Activated CD4-positive, alpha-beta T cell treated with anti-CD3 and anti-CD28 coated beads, Interleukin-2, amount 10 ng/mL, durations not matched to agents 7 days and 5 days (primary cell): Measurements from ENCODE around the gene XPC. TPM values are rescaled to one million over a fixed set of nuclear protein-coding genes. Genes with fewer than 3 reads are reported as not detected.
"Not testable (repeated sequence)": the region's sequence is repeated elsewhere in the genome, so short reads cannot be mapped to it uniquely, and the experiment has no call there.

Experiments used
- CTCF ChIA-PET: fragments of 350-600 bp; sonication (Branson Sonifier 250); formaldehyde crosslinking; loops from one replicate; lab custom pipeline; 2021; ENCODE audit warnings: antibody characterized with exemption; lab: Charles Lee
- POLR2A ChIA-PET: fragments of 350-600 bp; sonication (Branson Sonifier 250); formaldehyde crosslinking; loops from one replicate; lab custom pipeline; 2021; ENCODE audit warnings: antibody characterized with exemption; lab: Charles Lee
- DNase-seq: peaks from one replicate; pipeline ENCODE4 v3.0.0-alpha.2; 2020
- H3K27ac Mint-ChIP-seq: one replicate; pipeline ENCODE4 v1.8.0; 2021; ENCODE audit warnings: mild to moderate bottlenecking, moderate library complexity, mixed read lengths
- H3K27me3 Mint-ChIP-seq: one replicate; pipeline ENCODE4 v1.8.0; 2021; ENCODE audit warnings: mixed read lengths
- H3K36me3 Mint-ChIP-seq: one replicate; pipeline ENCODE4 v1.8.0; 2021; ENCODE audit warnings: low read depth, mixed read lengths
- H3K4me1 Mint-ChIP-seq: one replicate; pipeline ENCODE4 v1.8.0; 2021; ENCODE audit warnings: mixed read lengths
- H3K4me3 Mint-ChIP-seq: one replicate; pipeline ENCODE4 v1.8.0; 2021; ENCODE audit warnings: mild to moderate bottlenecking, moderate library complexity, mixed read lengths
- H3K9me3 Mint-ChIP-seq: one replicate; pipeline ENCODE4 v1.8.0; 2021; ENCODE audit warnings: mixed read lengths
- total RNA-seq, 2 experiments: library from RNA; stranded (reverse); gene quantifications; one replicate each; pipeline ENCODE4 v1.2.3, GENCODE V29; 2021

The XPC gene
- 10 to 100 TPM; 41.1 to 43.0 TPM for total RNA-seq

GRCh38 chr3:14178247-14179113 is at the start of gene XPC, which contains the start of gene LSM3:
TSS of gene XPC (minus strand) at chr3:14178601. CDS start at chr3:14178568, 33 bp downstream.
TSS of gene LSM3 (plus strand) at chr3:14178817. CDS start at chr3:14178861, 44 bp downstream.
- Mint-ChIP-seq H3K27ac (peak within 1 kb of the TSS; percentile 100), H3K27me3 (no peaks in the 10 kb centered on the region), H3K4me1 (peaks cover 74% of the 10 kb centered on the region), H3K36me3 (peaks cover 27% of the 10 kb centered on the region), H3K9me3 (no peaks in the 10 kb centered on the region), H3K4me3 (peak within 1 kb of the TSS; percentile 100)
- CTCF ChIA-PET = interaction anchor here (0.7 to 1.9 kb wide), 14 partner anchors 8 to 1194 kb away, joined by 3 to 7 read pairs (median 3); partner anchors contain the start of genes CCDC174, CHCHD4 and TMEM43
- POLR2A ChIA-PET = interaction anchor here (0.8 kb wide), 1 partner anchor 53 kb away, joined by 3 read pairs; the partner anchor contains the start of genes CHCHD4 and TMEM43
- peak; percentile 97 for DNase-seq

- Mint-ChIP-seq H3K27ac (no peak overlapping the region), H3K27me3 (peaks cover 25% of the 10 kb centered on the region), H3K4me1 (peaks cover 2% of the 10 kb centered on the region), H3K9me3 (no peaks in the 10 kb centered on the region), H3K4me3 (no peak overlapping the region), H3K36me3 (no peaks in the 10 kb centered on the region)
- CTCF ChIA-PET = no interaction called here
- DNase-seq = no peak
- POLR2A ChIA-PET = no interaction called here
Observed at GRCh38 chr3:14227856-14228255, 49.5 kb upstream of the XPC start.

GRCh38 chr3:14226351-14226750 is 48.0 kb upstream of the XPC start:
- H3K27me3 Mint-ChIP-seq = peaks cover 20% of the 10 kb centered on the region
- H3K27ac Mint-ChIP-seq, H3K4me3 Mint-ChIP-seq, DNase-seq, CTCF ChIA-PET, POLR2A ChIA-PET, H3K4me1 Mint-ChIP-seq, H3K36me3 Mint-ChIP-seq, H3K9me3 Mint-ChIP-seq: not testable (repeated sequence)

- peaks cover 17% of the 10 kb centered on the region for H3K27me3 Mint-ChIP-seq
- H3K36me3 Mint-ChIP-seq = peaks cover 2% of the 10 kb centered on the region
- no peaks in the 10 kb centered on the region for H3K4me1 Mint-ChIP-seq
- peaks cover 10% of the 10 kb centered on the region for H3K9me3 Mint-ChIP-seq
- CTCF ChIA-PET = no interaction called here
- POLR2A ChIA-PET = no interaction called here
- no peak overlapping the region for H3K27ac Mint-ChIP-seq
- H3K4me3 Mint-ChIP-seq = no peak overlapping the region
- no peak for DNase-seq
Observed at GRCh38 chr3:14225421-14225820, 47.0 kb upstream of the XPC start.

DNA sequence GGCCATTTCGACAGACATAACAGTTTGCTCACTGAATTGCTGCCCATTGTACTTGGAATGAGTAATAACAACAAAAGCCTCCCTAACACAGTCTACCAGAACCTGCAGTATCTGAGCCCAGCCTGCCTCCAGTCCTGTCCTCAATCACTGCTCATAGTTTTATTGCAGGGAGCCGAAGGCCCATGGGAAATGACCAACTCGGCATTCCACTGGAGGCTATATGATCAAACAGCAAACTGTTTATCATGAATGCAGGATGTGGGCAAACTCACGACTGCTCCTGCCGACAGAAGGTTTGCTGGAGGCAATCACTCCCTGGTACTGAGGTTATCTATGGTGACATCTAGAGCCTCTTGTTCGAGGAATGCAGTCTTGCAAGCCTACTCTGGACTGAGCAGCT is 46.5 kb upstream of the XPC start:
- no peak for DNase-seq
- H3K4me3 Mint-ChIP-seq = no peak overlapping the region
- CTCF ChIA-PET = no interaction called here
- peaks cover 21% of the 10 kb centered on the region for H3K27me3 Mint-ChIP-seq
- no peak overlapping the region for H3K27ac Mint-ChIP-seq
- peaks cover 12% of the 10 kb centered on the region for H3K9me3 Mint-ChIP-seq
- POLR2A ChIA-PET = no interaction called here
- H3K4me1 Mint-ChIP-seq = no peaks in the 10 kb centered on the region
- H3K36me3 Mint-ChIP-seq = peaks cover 2% of the 10 kb centered on the region

DNA sequence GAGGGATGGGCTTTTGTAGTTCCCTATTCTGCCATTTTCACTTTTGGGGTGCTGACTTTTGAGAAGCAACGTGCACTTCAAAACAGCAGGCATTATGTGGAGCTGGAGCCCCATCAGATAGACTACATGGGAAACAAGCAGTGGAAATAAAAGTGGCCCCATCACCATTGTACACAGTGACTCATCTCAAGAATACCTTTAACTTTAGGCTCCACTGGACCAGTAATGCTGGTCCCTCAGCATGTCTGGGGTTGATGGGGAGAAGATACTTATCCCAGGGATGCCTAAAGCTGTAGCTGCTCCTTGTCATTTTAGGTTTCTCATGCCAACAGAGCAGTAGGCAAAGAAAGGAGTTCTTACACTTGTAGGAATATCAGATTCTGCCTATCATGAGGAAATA is 45.2 kb upstream of the XPC start:
- Mint-ChIP-seq H3K4me1 (no peaks in the 10 kb centered on the region), H3K27me3 (peaks cover 23% of the 10 kb centered on the region), H3K36me3 (peaks cover 2% of the 10 kb centered on the region), H3K27ac (no peak overlapping the region), H3K4me3 (no peak overlapping the region), H3K9me3 (peaks cover 14% of the 10 kb centered on the region)
- CTCF ChIA-PET = no interaction called here
- POLR2A ChIA-PET = no interaction called here
- DNase-seq = no peak

DNA sequence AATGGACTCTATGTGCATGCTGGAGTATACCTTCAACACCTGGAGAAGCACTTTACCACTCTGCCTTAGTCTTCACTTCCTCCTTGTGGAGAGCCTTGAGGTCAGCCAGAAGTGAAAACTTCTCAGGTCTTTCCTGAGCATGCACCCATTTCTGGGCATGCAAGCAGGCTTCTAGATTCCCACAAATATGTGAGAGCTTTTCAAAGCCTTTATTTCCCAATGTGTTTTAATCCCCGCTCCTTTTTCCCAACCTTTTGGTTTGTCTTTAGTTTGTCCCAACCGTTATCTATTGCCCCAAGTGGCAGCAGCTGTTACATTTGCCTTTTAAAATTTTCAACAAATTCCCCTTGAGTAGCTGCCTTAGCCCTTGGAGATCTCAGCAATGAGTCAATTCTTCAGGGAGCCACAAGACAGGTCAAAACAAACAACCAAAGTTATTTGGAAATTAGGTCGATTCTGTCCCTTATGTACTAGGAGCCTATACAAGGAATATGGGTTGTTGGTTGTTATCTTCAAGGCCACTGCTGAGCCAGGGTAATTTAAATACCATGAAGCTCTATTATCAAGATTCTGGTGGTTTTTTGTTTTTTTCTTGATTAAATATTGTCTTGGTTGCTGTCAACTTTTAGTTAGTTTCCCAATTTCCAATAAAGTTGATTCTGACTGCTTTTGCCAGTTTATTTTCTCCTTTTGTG is 44.6 kb upstream of the XPC start:
- no peaks in the 10 kb centered on the region for H3K4me1 Mint-ChIP-seq
- peaks cover 23% of the 10 kb centered on the region for H3K27me3 Mint-ChIP-seq
- no peak overlapping the region for H3K27ac Mint-ChIP-seq
- H3K9me3 Mint-ChIP-seq = peaks cover 14% of the 10 kb centered on the region
- ChIA-PET POLR2A (no interaction called here), CTCF (interaction anchor here (0.6 kb wide), 1 partner anchor 574 kb away, joined by 4 read pairs; no protein-coding TSS in a partner anchor)
- no peak overlapping the region for H3K4me3 Mint-ChIP-seq
- no peak for DNase-seq
- peaks cover 2% of the 10 kb centered on the region for H3K36me3 Mint-ChIP-seq

- Mint-ChIP-seq H3K27me3 (peaks cover 23% of the 10 kb centered on the region), H3K4me3 (no peak overlapping the region), H3K9me3 (peaks cover 14% of the 10 kb centered on the region), H3K27ac (no peak overlapping the region), H3K4me1 (no peaks in the 10 kb centered on the region), H3K36me3 (peaks cover 2% of the 10 kb centered on the region)
- ChIA-PET CTCF (interaction anchor here (0.6 kb wide), 1 partner anchor 573 kb away, joined by 4 read pairs; no protein-coding TSS in a partner anchor), POLR2A (no interaction called here)
- no peak for DNase-seq
Observed at GRCh38 chr3:14222457-14222856, 44.1 kb upstream of the XPC start.

- Mint-ChIP-seq H3K9me3 (peaks cover 14% of the 10 kb centered on the region), H3K4me3 (no peak overlapping the region), H3K27ac (no peak overlapping the region), H3K27me3 (peaks cover 23% of the 10 kb centered on the region), H3K4me1 (no peaks in the 10 kb centered on the region), H3K36me3 (peaks cover 2% of the 10 kb centered on the region)
- ChIA-PET POLR2A (no interaction called here), CTCF (interaction anchor here (0.5 kb wide), 1 partner anchor 12 kb away, joined by 3 read pairs; no protein-coding TSS in a partner anchor)
- DNase-seq = no peak
Observed at GRCh38 chr3:14221902-14222301, 43.5 kb upstream of the XPC start.

DNA sequence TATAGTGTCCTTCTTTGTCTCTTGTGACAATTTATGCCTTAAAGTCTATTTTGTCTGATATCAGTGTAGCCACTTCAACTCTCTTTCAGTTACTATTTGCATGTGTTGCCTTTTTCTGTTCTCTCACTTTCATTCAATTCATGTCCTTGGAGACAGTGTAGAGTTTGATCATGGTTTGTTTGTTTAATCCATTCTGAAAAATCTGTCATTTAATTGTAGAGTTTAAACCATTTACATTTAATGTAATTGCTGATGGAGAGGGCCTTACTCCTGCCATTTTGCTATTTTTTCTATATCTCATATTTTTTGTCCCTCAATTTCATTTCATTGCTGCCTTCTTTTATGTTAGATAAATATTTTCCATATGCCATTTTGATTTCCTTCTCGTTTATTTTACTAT is 42.5 kb upstream of the XPC start:
- ChIA-PET POLR2A (no interaction called here), CTCF (interaction anchor here (0.6 kb wide), 1 partner anchor 31 kb away, joined by 3 read pairs; no protein-coding TSS in a partner anchor)
- no peak overlapping the region for H3K27ac Mint-ChIP-seq

DNA sequence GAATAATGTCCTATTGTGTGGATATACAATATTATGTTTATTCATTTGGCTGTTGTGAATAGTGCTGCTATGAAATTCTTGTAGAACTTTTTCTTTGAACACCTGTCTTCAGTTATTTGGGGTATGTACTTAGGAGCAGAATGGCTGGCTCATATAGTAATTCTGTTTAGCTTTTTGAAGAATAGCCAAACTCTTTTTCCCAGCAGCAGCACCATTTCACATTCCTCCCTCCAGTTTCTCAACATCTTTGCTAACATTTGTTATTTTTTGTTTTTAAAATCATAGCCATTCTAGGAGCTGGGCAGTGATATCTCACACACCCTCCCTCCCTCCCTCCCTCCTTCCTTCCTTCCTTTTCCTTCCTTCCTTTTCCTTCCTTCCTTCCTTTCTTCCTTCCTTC is 40.0 kb upstream of the XPC start:
- no peaks in the 10 kb centered on the region for H3K4me1 Mint-ChIP-seq
- peaks cover 2% of the 10 kb centered on the region for H3K36me3 Mint-ChIP-seq
- POLR2A ChIA-PET = no interaction called here
- DNase-seq = no peak
- H3K9me3 Mint-ChIP-seq = peaks cover 14% of the 10 kb centered on the region
- no peak overlapping the region for H3K27ac Mint-ChIP-seq
- H3K4me3 Mint-ChIP-seq = no peak overlapping the region
- peaks cover 16% of the 10 kb centered on the region for H3K27me3 Mint-ChIP-seq
- CTCF ChIA-PET = no interaction called here

More for the DNA sequence above, 42.5 kb upstream of the XPC start:
- peaks cover 14% of the 10 kb centered on the region for H3K9me3 Mint-ChIP-seq
- peaks cover 2% of the 10 kb centered on the region for H3K36me3 Mint-ChIP-seq
- H3K4me1 Mint-ChIP-seq = no peaks in the 10 kb centered on the region
- no peak for DNase-seq
- H3K4me3 Mint-ChIP-seq = no peak overlapping the region
- peaks cover 23% of the 10 kb centered on the region for H3K27me3 Mint-ChIP-seq

DNA sequence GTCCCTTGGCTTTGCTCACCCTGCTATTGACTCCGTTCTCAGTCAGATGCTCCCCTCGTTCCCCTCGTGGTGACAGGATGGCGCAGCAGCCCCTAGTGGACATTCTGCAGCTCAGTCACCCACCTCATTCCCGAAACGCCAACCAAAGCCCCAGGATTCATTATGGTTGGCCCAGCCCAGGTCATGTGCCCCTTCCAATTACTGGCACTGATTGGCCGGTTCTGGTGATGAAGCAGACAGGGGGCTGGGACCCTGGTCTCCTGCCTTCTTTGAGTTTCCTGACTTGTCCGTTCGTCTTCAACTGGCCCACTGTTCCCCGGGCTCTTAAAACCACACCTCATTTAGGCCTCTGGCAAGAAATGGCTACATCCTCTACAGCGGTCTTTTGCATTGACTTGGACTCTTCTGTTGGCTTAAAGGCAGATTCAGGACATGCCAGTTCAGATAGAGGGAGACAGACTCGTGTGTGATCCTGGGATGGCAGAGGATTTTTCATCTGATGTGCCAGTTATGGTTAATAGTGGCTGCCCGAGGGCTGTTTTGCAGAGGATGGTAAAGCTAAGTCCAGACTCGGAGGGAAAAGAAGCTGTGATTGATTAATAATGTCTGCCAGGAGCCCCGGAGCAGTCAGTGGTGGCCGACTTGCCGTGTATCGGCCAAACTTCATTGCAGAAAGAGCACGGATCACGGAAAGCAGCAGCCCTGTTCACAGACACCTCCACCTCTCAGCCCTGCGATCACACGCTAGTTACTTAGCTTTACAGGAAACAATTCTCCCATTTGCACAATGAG is 38.1 kb upstream of the XPC start:
- no peak for DNase-seq
- no peak overlapping the region for H3K27ac Mint-ChIP-seq
- no peaks in the 10 kb centered on the region for H3K4me1 Mint-ChIP-seq
- peaks cover 2% of the 10 kb centered on the region for H3K36me3 Mint-ChIP-seq
- H3K4me3 Mint-ChIP-seq = no peak overlapping the region
- peaks cover 9% of the 10 kb centered on the region for H3K27me3 Mint-ChIP-seq
- CTCF ChIA-PET = interaction anchor here (1.8 kb wide), 1 partner anchor 13 kb away, joined by 5 read pairs; no protein-coding TSS in a partner anchor
- POLR2A ChIA-PET = no interaction called here
- peaks cover 9% of the 10 kb centered on the region for H3K9me3 Mint-ChIP-seq
